ENCODE data around the gene CRX. TPM values are rescaled to one million over a fixed set of nuclear protein-coding genes. Genes with fewer than 3 reads are reported as not detected.
A peak's percentile ranks its signal among the peaks of the same experiment; 100 is the strongest.

Gene CRX
- total and polyA plus RNA-seq, 2 of the 13 experiments (the other 11 are each of a cell fraction or from before 2014, with no cell fraction given) = not detected

GRCh38 chr19:47891923-47892666 lies 70.4 kb downstream of the CRX start (continued):
- TF ChIP-seq ZNF431 (CRISPR knock-in tag; IDR thresholded peaks at IDR 0.05; ENCODE audit: borderline replicate concordance, low read depth) = peak; percentile 56; the same call in 1 of the 2 replicates
- peak; percentile 46 for TF ChIP-seq ISL2 (CRISPR knock-in tag; IDR thresholded peaks at IDR 0.05)
- TF ChIP-seq, protein P1, sequence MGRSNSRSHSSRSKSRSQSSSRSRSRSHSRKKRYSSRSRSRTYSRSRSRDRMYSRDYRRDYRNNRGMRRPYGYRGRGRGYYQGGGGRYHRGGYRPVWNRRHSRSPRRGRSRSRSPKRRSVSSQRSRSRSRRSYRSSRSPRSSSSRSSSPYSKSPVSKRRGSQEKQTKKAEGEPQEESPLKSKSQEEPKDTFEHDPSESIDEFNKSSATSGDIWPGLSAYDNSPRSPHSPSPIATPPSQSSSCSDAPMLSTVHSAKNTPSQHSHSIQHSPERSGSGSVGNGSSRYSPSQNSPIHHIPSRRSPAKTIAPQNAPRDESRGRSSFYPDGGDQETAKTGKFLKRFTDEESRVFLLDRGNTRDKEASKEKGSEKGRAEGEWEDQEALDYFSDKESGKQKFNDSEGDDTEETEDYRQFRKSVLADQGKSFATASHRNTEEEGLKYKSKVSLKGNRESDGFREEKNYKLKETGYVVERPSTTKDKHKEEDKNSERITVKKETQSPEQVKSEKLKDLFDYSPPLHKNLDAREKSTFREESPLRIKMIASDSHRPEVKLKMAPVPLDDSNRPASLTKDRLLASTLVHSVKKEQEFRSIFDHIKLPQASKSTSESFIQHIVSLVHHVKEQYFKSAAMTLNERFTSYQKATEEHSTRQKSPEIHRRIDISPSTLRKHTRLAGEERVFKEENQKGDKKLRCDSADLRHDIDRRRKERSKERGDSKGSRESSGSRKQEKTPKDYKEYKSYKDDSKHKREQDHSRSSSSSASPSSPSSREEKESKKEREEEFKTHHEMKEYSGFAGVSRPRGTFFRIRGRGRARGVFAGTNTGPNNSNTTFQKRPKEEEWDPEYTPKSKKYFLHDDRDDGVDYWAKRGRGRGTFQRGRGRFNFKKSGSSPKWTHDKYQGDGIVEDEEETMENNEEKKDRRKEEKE (IDR thresholded peaks at IDR 0.05) = no peak
- peak; percentile 80; the same call in 1 of the 2 replicates for TF ChIP-seq RFX5 (IDR thresholded peaks at IDR 0.05; ENCODE audit: low read depth, low read length)
- no peak for TF ChIP-seq SOX6 (IDR thresholded peaks at IDR 0.05)
- peak; percentile 53; the same call in 1 of the 2 replicates for TF ChIP-seq SOX6 (CRISPR knock-in tag; IDR thresholded peaks at IDR 0.05)
- peak; percentile 56 for TF ChIP-seq PITX1 (CRISPR knock-in tag; IDR thresholded peaks at IDR 0.05)
- peak; percentile 44; the same call in 1 of the 2 replicates for TF ChIP-seq SOX13 (IDR thresholded peaks at IDR 0.05)
- peak in 1 of 2 experiments; percentile 50; a peak in 1 of 4 replicates for TF ChIP-seq SOX13 (CRISPR knock-in tag; conservative IDR thresholded peaks at IDR 0.05 in 1 of 2, IDR thresholded peaks at IDR 0.05 in 1 of 2)
- TF ChIP-seq ZNF317 (CRISPR knock-in tag; IDR thresholded peaks at IDR 0.05) = peak; percentile 65
- no peak for TF ChIP-seq HCFC1 (IDR thresholded peaks at IDR 0.05; ENCODE audit: low read depth, low read length)
- TF ChIP-seq JUND (CRISPR knock-in tag; IDR thresholded peaks at IDR 0.05) = 0 out of 2 replicates have a peak, but pooled peaks have one; percentile 30
- TF ChIP-seq ZNF607 (CRISPR knock-in tag; IDR thresholded peaks at IDR 0.05; ENCODE audit: borderline replicate concordance) = 0 out of 2 replicates have a peak, but pooled peaks have one; percentile 30
- no peak for TF ChIP-seq ZNF225 (CRISPR knock-in tag; IDR thresholded peaks at IDR 0.05)
- TF ChIP-seq, protein P2, sequence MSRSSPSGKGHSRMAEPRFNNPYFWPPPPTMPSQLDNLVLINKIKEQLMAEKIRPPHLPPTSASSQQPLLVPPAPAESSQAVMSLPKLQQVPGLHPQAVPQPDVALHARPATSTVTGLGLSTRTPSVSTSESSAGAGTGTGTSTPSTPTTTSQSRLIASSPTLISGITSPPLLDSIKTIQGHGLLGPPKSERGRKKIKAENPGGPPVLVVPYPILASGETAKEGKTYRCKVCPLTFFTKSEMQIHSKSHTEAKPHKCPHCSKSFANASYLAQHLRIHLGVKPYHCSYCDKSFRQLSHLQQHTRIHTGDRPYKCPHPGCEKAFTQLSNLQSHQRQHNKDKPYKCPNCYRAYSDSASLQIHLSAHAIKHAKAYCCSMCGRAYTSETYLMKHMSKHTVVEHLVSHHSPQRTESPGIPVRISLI (CRISPR knock-in tag; IDR thresholded peaks at IDR 0.05; ENCODE audit: borderline replicate concordance) = 0 out of 2 replicates have a peak, but pooled peaks have one; percentile 14
- no peak for TF ChIP-seq ZNF850 (CRISPR knock-in tag; conservative IDR thresholded peaks at IDR 0.05)
- TF ChIP-seq, protein P3, sequence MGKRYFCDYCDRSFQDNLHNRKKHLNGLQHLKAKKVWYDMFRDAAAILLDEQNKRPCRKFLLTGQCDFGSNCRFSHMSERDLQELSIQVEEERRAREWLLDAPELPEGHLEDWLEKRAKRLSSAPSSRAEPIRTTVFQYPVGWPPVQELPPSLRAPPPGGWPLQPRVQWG (CRISPR knock-in tag; IDR thresholded peaks at IDR 0.05; ENCODE audit: borderline replicate concordance, low read depth) = no peak
- TF ChIP-seq, protein P4, sequence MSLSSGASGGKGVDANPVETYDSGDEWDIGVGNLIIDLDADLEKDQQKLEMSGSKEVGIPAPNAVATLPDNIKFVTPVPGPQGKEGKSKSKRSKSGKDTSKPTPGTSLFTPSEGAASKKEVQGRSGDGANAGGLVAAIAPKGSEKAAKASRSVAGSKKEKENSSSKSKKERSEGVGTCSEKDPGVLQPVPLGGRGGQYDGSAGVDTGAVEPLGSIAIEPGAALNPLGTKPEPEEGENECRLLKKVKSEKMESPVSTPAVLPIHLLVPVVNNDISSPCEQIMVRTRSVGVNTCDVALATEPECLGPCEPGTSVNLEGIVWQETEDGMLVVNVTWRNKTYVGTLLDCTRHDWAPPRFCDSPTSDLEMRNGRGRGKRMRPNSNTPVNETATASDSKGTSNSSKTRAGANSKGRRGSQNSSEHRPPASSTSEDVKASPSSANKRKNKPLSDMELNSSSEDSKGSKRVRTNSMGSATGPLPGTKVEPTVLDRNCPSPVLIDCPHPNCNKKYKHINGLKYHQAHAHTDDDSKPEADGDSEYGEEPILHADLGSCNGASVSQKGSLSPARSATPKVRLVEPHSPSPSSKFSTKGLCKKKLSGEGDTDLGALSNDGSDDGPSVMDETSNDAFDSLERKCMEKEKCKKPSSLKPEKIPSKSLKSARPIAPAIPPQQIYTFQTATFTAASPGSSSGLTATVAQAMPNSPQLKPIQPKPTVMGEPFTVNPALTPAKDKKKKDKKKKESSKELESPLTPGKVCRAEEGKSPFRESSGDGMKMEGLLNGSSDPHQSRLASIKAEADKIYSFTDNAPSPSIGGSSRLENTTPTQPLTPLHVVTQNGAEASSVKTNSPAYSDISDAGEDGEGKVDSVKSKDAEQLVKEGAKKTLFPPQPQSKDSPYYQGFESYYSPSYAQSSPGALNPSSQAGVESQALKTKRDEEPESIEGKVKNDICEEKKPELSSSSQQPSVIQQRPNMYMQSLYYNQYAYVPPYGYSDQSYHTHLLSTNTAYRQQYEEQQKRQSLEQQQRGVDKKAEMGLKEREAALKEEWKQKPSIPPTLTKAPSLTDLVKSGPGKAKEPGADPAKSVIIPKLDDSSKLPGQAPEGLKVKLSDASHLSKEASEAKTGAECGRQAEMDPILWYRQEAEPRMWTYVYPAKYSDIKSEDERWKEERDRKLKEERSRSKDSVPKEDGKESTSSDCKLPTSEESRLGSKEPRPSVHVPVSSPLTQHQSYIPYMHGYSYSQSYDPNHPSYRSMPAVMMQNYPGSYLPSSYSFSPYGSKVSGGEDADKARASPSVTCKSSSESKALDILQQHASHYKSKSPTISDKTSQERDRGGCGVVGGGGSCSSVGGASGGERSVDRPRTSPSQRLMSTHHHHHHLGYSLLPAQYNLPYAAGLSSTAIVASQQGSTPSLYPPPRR (CRISPR knock-in tag; IDR thresholded peaks at IDR 0.05; ENCODE audit: borderline replicate concordance) = 0 out of 2 replicates have a peak, but pooled peaks have one; percentile 11
- TF ChIP-seq MED8 (CRISPR knock-in tag; IDR thresholded peaks at IDR 0.05; ENCODE audit: insufficient replicate concordance) = peak; percentile 44
- TF ChIP-seq RAD51 (IDR thresholded peaks at IDR 0.05; ENCODE audit: borderline replicate concordance) = no peak

Measured in HepG2 (cell line).